NT2/D1 (cell line): ENCODE data around the gene ELF4.

Experiments
- DNase-seq: peaks from one replicate; pipeline ENCODE4 v3.0.0-alpha.2; 2011; ENCODE audit warnings: low read depth, low spot score
- H3K27me3 ChIP-seq: 2 replicates; pipeline ENCODE4 v1.6.0; 2011; ENCODE audit warnings: mild to moderate bottlenecking; ENCODE audit not compliant: insufficient read length, insufficient read depth
- H3K36me3 ChIP-seq: 2 replicates; pipeline ENCODE4 v1.6.1; 2011; ENCODE audit warnings: mild to moderate bottlenecking, low read length, mixed read lengths; ENCODE audit not compliant: insufficient read depth, insufficient read length
- H3K4me1 ChIP-seq: 2 replicates; pipeline ENCODE4 v1.5.1; 2011; ENCODE audit not compliant: insufficient read depth, insufficient read length
- H3K4me3 ChIP-seq: 2 replicates; pipeline ENCODE4 v1.5.1; 2011; ENCODE audit warnings: low read depth; ENCODE audit not compliant: insufficient read length
- H3K9ac ChIP-seq: 2 replicates; pipeline ENCODE4 v1.6.0; 2011; ENCODE audit warnings: low read depth; ENCODE audit not compliant: insufficient read length
- H3K9me3 ChIP-seq: 2 replicates; pipeline ENCODE4 v1.5.1; 2011; ENCODE audit warnings: mild to moderate bottlenecking, low read length; ENCODE audit not compliant: insufficient read depth
- SUZ12 ChIP-seq: IDR thresholded peaks from 2 replicates; pipeline ENCODE4 v1.6.1; 2011; ENCODE audit not compliant: insufficient read length, insufficient read depth; ENCODE audit errors: extremely low read depth
- YY1 ChIP-seq: IDR thresholded peaks from 2 replicates; pipeline ENCODE4 v1.6.1; 2011; ENCODE audit not compliant: insufficient read length, insufficient read depth
- ZNF274 ChIP-seq: IDR thresholded peaks from 2 replicates; pipeline ENCODE4 v1.6.1; 2011; ENCODE audit warnings: mild to moderate bottlenecking, low read depth, low read length

ELF4 gene

DNA sequence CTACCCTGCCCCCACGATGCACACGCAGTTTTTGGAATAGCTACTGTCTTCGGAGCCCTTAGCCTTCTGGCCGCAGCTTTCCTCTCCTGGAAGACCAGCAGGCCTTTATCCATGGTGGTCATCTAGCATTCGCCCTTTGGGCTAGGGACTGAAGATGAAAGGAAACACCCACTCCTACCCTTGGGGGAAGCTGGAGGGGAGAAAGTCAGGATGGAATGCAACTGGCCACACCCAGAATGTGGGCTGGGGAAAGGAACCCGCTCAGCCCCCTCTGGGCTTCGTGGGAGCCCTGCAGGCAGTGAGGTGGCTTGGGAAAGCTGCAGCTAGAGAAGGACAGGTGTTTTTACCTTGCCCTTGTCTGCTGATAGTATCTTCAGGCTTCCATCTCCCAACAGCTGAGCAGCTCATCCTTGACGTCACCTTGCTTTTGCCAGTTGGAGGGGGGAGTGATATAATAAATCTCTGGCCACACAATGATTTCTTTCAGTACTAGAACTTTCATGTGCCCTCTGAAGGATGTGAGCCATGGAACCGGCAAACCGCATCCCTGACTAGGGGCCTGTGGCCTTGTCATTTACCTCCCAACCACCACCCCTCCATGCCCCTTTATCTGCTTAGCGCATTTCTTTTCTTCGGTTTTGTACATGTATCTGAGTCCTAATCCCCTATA is 59.0 kb downstream of the ELF4 start:
- no peak for DNase-seq
- peaks cover 17% of the 10 kb centered on the region for H3K36me3 ChIP-seq
- H3K4me3 ChIP-seq = no peak overlapping the region
- H3K27me3 ChIP-seq = no peaks in the 10 kb centered on the region
- no peak overlapping the region for H3K9ac ChIP-seq
- no peaks in the 10 kb centered on the region; the same call in 1 of the 2 replicates for H3K9me3 ChIP-seq
- no peaks in the 10 kb centered on the region for H3K4me1 ChIP-seq
- no peak for TF ChIP-seq YY1
- TF ChIP-seq ZNF274 = no peak
- no peak for TF ChIP-seq SUZ12

DNA sequence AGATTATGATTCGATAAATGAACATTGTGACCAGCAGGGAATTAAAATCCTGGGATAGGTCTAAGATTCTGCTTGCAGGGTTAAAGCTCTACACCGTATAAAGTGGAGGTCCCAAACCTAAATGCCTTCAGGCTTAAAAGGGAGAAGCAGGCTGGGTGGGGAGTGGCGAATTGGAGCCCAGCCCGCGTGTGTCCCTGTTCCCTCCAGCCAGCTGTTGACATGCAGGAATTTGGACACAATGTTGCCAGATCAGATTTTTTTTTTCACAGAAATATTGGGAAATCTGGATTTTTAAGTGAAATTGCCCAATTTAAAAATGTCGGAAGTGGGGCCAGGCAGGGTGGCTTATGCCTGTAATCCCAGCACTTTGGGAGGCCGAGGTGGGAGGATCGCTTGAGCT is 60.5 kb downstream of the ELF4 start:
- Histone ChIP-seq H3K4me3 (no peak overlapping the region), H3K9ac (no peak overlapping the region), H3K9me3 (no peaks in the 10 kb centered on the region; the same call in 1 of the 2 replicates), H3K36me3 (peaks cover 21% of the 10 kb centered on the region), H3K27me3 (no peaks in the 10 kb centered on the region), H3K4me1 (no peaks in the 10 kb centered on the region)
- TF ChIP-seq YY1 = no peak
- no peak for TF ChIP-seq SUZ12
- TF ChIP-seq ZNF274 = no peak
- no peak for DNase-seq

DNA sequence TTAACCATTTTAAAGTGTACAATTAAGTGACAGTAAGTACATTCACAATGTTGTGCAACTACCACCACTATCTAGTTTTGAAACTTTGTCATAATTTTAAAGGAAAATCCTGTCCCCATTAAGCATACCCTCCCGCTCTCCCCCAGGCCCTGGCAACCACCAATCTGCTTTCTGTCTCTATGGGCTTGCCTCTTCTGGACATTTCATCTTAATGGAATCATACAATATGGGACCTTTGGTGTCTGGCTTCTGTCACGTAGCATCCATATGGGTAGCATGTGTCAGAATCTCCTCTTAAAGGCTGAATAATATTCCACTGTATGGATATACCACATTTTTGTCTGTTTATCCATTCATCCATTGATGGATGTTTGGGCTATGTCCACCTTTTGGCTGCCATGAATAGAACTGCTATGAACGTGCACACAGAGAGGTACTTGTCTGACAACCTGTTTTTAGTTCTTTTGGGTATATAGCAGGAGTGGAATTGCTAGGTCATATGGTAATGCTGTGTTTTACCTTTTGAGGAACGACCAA is 61.5 kb downstream of the ELF4 start:
- peaks cover 22% of the 10 kb centered on the region for H3K36me3 ChIP-seq
- no peak for DNase-seq
- H3K9ac ChIP-seq = no peak overlapping the region
- no peak overlapping the region for H3K4me3 ChIP-seq
- H3K27me3 ChIP-seq = no peaks in the 10 kb centered on the region
- TF ChIP-seq SUZ12 = no peak
- TF ChIP-seq ZNF274 = no peak
- no peak for TF ChIP-seq YY1
- H3K4me1 ChIP-seq = no peaks in the 10 kb centered on the region
- no peaks in the 10 kb centered on the region; the same call in 1 of the 2 replicates for H3K9me3 ChIP-seq

DNA sequence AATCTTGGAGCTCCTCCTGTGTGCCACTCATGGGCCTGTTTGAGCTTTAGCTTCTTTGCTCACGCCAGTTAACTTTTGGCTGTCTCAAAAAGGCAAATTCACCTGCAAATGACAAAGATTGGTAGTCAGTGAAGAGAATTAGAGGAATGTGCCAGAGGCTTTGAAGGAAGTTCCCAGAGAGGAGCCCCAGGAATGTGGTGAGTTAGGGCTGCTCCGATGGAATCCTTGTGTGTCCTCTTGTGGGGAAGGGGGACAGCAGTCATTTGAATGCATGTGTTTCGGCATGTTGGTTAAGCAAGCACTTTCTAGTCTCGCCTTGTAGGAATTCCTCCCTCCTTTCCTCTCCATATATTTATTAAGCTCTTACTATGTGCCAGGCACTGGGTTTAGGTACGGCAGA is 62.9 kb downstream of the ELF4 start:
- TF ChIP-seq YY1 (no peak), SUZ12 (no peak), ZNF274 (no peak)
- DNase-seq = no peak
- peaks cover 20% of the 10 kb centered on the region for H3K36me3 ChIP-seq
- no peaks in the 10 kb centered on the region; the same call in 1 of the 2 replicates for H3K9me3 ChIP-seq
- H3K4me1 ChIP-seq = no peaks in the 10 kb centered on the region
- H3K27me3 ChIP-seq = no peaks in the 10 kb centered on the region
- no peak overlapping the region for H3K9ac ChIP-seq
- no peak overlapping the region for H3K4me3 ChIP-seq

DNA sequence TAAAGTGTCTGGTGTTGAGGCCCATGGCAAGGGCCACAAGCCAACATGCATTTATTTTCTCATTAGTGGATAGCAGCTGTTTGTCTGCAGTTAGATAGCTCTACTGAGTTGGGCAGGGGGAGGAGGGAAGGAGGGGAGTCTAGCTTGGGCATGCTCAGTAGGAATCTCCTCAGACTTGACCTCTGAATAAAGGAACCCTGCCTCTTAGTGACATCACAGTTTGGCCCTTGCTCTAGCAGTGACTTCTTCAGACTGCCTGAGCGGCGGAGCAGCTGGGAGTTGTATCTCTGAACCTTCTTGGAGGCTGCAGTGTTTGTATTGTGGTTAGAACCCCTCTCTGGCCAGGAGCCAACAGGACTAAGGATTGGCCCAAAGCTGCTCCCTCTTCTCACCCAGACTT is 70.5 kb downstream of the ELF4 start:
- DNase-seq = no peak
- Histone ChIP-seq H3K4me1 (no peaks in the 10 kb centered on the region), H3K36me3 (peaks cover 19% of the 10 kb centered on the region), H3K4me3 (no peak overlapping the region), H3K9me3 (no peaks in the 10 kb centered on the region), H3K27me3 (no peaks in the 10 kb centered on the region), H3K9ac (no peak overlapping the region)
- TF ChIP-seq ZNF274 = no peak
- no peak for TF ChIP-seq SUZ12
- no peak for TF ChIP-seq YY1

DNA sequence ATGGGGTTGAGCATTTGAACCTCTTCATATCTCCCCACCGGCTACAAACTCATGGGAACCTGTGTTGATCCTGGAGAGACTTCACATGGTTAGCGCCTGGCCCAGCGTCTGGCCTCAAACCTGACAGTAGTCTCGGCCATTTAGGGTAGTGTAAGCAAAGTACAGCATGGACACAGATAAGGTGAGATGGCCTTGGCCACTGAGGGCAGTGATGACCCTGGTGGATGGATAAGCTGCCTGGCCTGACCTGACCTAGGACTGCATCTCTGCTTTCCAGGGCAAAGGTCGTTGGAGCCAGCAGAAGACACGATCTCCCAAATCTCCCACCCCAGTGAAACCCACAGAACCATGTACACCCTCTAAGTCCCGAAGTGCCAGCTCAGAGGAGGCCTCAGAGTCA is 76.1 kb downstream of the ELF4 start:
- H3K4me1 ChIP-seq = no peaks in the 10 kb centered on the region
- H3K27me3 ChIP-seq = no peaks in the 10 kb centered on the region
- H3K9me3 ChIP-seq = no peaks in the 10 kb centered on the region
- TF ChIP-seq SUZ12 (no peak), ZNF274 (no peak), YY1 (no peak)
- no peak overlapping the region for H3K9ac ChIP-seq
- H3K36me3 ChIP-seq = peaks cover 21% of the 10 kb centered on the region
- DNase-seq = no peak
- no peak overlapping the region for H3K4me3 ChIP-seq

DNA sequence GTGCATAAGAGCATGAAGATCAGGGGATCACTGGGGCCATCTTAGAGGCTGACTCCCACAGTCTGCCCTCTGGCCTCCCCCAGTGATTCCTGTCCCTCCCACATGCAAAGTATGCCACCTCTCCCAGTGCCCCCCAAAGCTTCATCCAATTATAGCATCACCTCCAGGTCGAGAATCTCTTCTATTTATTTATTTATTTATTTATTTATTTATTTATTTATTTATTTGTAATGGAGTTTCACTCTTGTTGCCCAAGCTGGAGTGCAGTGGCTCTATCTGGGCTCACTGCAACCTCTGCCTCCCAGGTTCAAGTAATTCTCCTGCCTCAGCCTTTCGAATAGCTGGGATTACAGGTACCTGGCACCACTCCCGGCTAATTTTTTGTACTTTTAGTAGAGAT is 77.7 kb downstream of the ELF4 start:
- no peaks in the 10 kb centered on the region for H3K4me1 ChIP-seq
- peaks cover 18% of the 10 kb centered on the region for H3K36me3 ChIP-seq
- no peaks in the 10 kb centered on the region for H3K9me3 ChIP-seq
- no peaks in the 10 kb centered on the region for H3K27me3 ChIP-seq
- no peak overlapping the region for H3K9ac ChIP-seq
- TF ChIP-seq ZNF274 (no peak), SUZ12 (no peak), YY1 (no peak)
- no peak for DNase-seq
- no peak overlapping the region for H3K4me3 ChIP-seq

DNA sequence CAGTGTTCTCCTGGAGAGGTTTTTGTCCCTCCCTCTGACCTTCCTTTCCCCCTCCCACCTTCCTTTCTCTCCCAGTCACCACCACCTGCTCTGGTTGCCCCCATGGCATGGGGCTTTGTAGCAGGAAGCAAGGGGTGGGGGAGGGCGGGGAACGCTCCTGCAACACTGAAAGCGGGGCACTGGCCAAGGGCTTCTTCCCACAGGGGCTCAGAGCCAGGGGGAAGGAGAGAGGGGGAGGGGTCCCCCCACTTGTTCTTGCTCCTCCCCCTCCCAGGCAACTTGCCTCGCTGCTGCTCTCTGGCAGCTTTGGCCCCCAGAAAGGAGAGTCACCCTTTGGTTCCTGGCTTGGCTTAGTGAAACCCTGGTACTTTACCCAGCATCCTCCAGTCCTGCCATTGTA is 79.5 kb downstream of the ELF4 start:
- Histone ChIP-seq H3K9me3 (no peaks in the 10 kb centered on the region), H3K36me3 (peaks cover 19% of the 10 kb centered on the region), H3K9ac (no peak overlapping the region), H3K4me3 (no peak overlapping the region), H3K27me3 (no peaks in the 10 kb centered on the region), H3K4me1 (no peaks in the 10 kb centered on the region)
- no peak for TF ChIP-seq SUZ12
- no peak for TF ChIP-seq ZNF274
- no peak for TF ChIP-seq YY1
- no peak for DNase-seq
